Measurements from ENCODE around the gene TBL3.

GRCh38 chr16:2013527-2013926 lies 41.7 kb downstream of the TBL3 start:
- TF ChIP-seq ZC3H10 (CRISPR knock-in tag; IDR thresholded peaks at IDR 0.05) (no peak), RARB (CRISPR knock-in tag; IDR thresholded peaks at IDR 0.05) (no peak), ZFP3 (CRISPR knock-in tag; IDR thresholded peaks at IDR 0.05) (no peak)

Measured in SK-N-SH treated with all-trans-retinoic acid at 6 μM for 48 hours (cell line).